Stomach (tissue), 4 donors: ENCODE data around the gene PDGFD.

Experiments
- EP300 ChIP-seq: sonication (generic); formaldehyde crosslinking; IDR thresholded peaks from one replicate; pipeline ENCODE4 v1.6.1; 2017; ENCODE audit warnings: antibody characterized with exemption
- POLR2A ChIP-seq, 4 donors: fragments of 450-650 bp; IDR thresholded peaks; one replicate each; pipeline ENCODE4 v1.6.1; 2016; ENCODE audit warnings: antibody characterized with exemption in 4 of 4, control low read depth in 2 of 4, mild to moderate bottlenecking in 1 of 4, moderate library complexity in 1 of 4
- POLR2AphosphoS5 ChIP-seq, 3 donors: sonication (generic); formaldehyde crosslinking; IDR thresholded peaks; one replicate each; pipeline ENCODE4 v1.6.1; 2016; ENCODE audit warnings: antibody characterized with exemption in 3 of 3
- TF ChIP-seq, protein P1 (sequence below), 7 experiments: fragments of 450-650 bp in 4 of 7; fragments of 200-600 bp in 3 of 7; sonication (generic) in 3 of 7; IDR thresholded peaks; one replicate each; pipeline ENCODE4 v1.5.1; 2016 to 2019; ENCODE audit warnings: antibody characterized with exemption in 7 of 7, control low read depth in 2 of 7, mild to moderate bottlenecking in 1 of 7

DNA sequence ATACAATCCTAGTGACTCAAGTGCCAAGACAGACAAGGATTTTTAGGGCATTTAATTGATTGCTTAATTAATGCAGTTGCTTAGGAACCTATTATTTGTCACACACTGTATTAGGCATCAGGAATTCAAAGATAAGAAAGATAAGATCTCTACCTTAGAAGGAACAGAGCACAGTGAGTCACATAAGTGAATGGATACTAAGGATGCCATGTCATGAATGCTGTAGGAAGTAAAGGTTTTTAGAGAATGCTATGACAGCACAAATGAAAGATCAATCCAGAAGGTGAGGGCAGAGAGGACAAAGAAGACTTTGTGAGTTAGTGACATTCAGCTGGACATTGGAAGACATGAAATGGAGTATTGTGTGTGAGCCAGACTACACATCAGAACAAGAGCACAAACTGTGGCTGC, 275.4 kb downstream of the PDGFD start:
- TF ChIP-seq POLR2A (IDR thresholded peaks at IDR 0.05) (no peak), EP300 (no peak), POLR2AphosphoS5 (IDR thresholded peaks at IDR 0.05) (no peak)
- TF ChIP-seq, protein P1, sequence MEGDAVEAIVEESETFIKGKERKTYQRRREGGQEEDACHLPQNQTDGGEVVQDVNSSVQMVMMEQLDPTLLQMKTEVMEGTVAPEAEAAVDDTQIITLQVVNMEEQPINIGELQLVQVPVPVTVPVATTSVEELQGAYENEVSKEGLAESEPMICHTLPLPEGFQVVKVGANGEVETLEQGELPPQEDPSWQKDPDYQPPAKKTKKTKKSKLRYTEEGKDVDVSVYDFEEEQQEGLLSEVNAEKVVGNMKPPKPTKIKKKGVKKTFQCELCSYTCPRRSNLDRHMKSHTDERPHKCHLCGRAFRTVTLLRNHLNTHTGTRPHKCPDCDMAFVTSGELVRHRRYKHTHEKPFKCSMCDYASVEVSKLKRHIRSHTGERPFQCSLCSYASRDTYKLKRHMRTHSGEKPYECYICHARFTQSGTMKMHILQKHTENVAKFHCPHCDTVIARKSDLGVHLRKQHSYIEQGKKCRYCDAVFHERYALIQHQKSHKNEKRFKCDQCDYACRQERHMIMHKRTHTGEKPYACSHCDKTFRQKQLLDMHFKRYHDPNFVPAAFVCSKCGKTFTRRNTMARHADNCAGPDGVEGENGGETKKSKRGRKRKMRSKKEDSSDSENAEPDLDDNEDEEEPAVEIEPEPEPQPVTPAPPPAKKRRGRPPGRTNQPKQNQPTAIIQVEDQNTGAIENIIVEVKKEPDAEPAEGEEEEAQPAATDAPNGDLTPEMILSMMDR (IDR thresholded peaks at IDR 0.05): no peak
